HG02973 (cell line): ENCODE measurements around the gene PTPRO.

Source experiments
- ATAC-seq: cut with Tn5 transposase; IDR thresholded peaks from one replicate; pipeline ENCODE4 v1.9.1; 2021; ENCODE audit warnings: moderate library complexity; ENCODE audit not compliant: unreplicated experiment

PTPRO gene

DNA sequence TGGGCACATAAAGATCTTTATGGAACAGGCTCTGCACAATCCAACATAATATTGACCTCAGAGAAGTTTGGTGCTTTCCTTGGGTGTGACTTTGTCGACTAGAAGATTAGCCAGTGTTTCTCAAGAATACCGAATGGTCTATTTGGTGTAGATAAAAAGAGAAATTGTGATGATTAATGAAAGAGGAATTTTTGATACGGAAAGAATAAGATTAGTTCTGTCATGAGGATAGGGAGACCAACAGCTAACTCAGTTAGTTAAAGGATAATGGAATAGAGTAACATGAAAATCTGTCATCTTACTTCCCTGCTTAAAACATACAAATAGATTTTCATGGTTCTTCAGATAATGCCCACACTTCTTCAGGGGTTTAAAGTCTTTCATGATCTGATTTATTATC is 24.2 kb downstream of the PTPRO start:
- no peak for ATAC-seq

DNA sequence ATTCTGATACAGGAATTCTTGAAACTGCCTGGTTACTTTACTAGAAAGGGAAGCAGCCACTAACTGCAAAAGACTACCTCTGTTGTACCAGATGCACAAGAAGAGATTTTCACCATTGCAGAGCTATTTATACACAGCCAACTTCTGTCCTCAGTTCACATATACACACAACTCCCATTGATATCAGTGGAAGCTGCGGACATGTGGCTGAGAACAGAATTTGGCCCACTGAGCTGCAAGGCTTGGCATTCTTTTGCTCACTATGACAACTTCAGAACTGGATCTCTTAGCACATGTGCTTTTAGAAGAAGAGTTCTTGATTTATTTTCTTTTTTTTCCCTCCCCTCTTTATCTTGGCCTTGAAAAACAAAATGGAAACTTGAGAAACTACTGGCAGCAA is 28.3 kb downstream of the PTPRO start:
- no peak for ATAC-seq

DNA sequence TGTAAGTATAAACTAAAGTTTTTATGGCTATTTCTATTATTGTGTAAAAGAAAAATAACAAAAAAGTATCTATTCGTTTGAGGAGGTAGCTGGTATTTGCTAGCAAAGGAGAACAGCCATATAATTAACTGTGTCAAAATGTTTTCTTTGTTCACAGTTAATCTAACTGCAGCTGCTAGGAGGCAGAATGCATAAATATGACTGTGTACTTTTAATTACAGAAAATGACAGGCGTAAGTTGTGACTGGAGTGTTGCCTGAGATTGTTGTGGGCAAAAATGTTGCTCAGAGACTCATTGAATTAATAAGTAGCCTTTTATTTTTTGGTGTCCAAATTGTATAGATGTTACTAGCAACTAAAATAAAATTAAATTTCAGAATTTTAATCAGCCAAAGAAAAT is 33.5 kb downstream of the PTPRO start:
- ATAC-seq, result no peak

DNA sequence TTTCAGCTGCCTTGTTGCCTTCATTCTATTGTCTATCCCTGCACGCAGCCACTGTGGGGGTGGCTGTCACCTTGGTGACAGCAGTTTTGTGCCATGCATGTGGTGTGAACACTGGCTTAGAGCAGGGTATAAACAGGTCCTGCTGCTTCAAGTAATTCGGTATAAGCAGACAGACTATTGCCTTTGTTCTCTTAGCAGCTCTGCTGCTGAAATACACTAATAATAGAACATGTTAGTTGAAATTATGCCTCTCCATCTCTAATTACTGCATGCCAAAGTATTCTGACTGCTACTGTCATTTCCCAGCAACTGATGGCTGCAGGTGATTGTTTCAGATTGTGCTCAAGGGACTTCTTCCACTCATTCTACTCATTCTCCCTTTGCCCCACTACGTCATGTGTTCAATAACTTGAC is 34.6 kb downstream of the PTPRO start:
- ATAC-seq, result no peak

DNA sequence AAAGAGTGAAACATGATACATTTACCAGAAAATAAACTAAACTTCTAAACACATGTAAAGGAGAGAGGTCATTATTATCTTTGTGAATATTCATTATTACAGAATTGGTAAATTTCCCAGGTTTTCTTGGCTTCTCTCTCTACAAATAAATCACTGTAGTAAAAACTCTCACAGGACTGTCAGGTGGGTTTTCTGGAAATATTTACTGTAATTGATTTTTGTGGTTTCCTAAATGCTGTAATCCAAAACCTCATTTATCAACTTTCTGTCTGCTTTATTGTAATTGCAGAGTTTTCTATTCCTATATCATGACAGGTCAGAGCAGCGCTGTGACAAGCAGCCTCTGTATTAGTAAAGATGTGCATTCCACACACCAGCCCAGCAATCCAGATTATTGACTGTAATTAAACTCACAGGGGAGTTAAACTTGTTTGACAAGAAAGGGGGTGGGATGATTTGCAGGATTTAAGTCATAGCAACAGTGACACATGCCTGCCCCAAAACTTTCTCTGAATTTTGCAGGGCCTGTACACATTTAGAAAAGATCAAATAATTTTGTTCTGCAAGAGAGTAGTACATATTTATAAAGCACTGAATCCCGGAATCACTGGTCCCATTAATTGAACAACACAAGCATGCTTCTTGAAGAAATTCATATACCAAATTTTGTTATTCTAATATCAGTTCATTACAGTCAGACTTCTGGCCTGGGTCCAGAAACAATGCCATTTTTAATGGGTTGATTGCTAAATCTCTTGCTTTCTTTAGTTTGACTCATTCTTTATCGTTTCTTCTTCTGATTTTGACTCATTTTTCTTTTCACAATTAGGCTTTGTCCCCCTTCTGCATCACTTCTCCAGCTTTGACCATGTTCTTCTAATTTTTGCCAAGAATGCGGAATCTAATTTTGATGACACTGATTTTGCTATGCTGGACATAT is 42.2 kb downstream of the PTPRO start:
- no peak for ATAC-seq

DNA sequence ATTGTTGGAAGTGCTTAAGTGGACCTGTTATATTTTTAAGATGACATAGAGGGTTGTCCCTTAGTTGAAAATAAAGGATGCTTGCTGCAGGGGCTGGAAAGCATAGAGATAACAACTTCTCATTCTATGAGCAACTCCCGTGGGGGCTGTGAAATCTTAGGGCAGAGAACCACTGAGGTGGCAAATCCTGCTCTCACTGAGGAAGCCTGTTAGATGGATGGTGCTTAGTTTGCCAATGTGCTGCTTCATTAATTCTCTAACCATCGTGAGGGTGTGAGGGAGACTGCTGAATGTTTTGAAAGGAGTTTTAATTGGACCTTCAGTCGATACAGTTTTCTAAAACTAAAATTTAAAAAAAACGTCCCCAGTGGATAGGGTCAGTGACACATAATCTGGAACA is 46.5 kb downstream of the PTPRO start:
- ATAC-seq, result no peak

DNA sequence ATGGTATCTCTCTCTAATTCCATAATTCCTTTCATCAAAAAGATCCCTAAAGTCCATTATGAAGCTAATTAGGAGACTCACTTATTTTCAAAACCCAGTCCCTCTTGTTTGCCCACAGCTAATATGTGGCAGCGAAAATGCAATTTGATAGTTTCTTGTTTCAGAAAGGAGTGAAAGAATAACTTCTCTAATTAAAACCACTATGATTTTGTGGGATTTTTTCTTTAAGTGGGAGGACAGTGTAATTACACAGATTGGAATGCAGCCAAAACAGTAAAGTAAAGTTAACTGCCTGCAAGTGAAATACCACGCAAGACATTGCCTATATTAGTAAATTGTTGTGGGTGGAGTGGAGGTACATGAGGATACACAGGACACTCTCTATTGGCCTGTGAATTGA is 50.0 kb downstream of the PTPRO start:
- ATAC-seq, result no peak

DNA sequence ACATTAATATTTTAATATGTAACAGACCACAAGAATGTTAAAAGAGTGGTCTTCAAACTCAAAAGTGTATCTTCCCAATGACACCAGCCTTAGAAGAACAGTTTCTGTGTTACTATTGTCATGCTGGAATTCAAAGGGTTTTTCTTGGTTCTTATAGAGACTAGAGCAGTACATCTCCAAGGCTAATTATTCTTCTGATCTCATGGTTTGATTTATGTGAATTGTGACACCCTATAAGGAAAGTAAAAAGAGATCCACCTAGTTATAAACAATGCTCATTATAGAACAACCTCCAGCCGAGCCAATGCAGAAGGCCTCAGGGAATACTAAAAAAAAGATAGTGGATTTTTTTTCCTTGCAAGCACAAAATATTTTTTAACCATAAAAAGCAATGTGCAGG is 65.5 kb downstream of the PTPRO start:
- no peak for ATAC-seq

DNA sequence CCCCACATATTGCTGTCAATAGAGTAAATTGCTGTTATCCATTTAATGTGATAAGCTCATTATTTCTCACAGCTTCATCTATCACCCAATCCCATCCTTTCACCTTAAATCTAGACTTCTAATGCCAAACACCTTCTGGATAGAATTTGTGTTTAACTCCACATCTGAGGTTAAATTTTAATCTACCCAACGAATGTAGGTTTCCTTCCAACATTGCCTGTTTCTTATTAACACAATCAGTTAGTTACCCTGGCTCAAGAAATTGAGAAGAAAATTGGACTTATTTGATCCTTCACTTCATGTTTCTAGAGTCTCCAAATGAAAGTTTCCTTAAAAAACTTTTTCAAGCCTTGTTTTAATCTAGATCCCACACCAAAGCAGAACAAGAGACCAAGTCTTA is 67.3 kb downstream of the PTPRO start:
- no peak for ATAC-seq

DNA sequence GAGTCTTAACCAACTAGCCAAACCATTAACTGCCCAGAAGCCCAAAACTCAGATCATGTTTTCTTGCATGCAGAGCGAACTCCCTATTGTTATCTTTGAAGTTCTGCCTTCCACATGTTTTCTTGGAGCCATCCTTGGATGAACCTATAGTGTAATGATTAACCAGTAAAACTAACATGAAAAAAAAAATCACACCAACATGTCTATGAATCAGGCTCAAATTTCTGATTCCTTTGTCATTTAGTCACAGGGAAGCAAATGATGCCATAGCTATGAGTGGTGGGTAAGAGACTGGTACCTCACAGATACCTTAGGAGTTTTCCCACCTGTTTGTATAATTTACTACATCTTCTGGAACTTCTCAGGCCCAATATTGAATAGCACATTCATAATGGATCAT is 70.7 kb downstream of the PTPRO start:
- no peak for ATAC-seq

DNA sequence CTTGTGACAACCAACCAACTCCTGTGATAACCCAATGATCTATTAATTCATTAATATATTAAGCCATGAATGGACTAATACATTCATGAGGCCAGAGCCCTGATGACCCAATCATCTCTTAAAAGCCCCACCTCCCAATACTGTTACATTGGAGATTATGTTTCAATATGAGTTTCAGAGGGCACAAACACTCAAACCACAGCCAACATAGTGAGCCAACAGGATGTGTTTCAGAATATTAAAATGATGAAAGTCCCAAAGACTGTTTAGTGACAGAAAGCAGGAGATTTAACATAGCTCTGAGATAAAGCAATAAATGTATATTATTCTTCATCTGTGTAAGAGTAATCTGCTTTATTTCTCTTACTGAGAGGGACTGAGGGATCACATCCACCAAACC is 71.7 kb downstream of the PTPRO start:
- no peak for ATAC-seq

DNA sequence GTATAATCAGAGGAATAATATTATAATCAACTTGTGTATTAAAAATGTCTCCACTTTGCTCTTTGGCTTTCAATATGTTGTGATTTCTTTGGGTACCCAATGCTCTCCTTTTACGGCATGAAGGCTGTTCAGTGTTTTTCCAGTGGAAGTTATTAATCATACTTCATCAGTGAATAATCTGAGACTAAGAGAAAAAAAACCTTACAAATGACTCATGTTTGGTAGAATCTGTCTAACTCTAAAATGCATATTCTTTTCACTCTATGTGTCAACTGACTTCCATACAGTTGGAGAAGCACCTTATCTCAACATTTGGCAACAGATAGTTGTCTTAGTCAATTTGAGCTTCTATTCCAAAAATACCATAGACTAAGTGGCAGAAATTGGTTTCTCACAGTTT is 82.2 kb downstream of the PTPRO start:
- ATAC-seq, result no peak

DNA sequence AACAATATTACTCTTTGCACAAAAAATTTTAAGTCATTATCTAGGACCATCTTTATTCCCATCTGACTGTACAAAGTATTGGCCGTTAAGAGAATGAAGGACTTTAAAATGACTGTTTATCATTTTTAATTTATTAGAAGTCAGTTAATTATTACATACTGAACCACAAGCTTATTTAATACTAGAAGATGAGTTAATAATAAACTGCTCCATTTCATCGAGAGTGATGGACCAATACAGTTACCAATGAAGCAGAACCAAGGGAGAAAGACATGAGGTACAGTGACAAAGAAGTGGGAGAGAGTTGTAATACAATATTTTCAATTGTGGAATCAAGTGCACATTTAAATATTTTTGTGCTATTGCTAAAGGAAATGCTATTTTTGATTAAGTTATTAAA is 83.3 kb downstream of the PTPRO start:
- no peak for ATAC-seq

DNA sequence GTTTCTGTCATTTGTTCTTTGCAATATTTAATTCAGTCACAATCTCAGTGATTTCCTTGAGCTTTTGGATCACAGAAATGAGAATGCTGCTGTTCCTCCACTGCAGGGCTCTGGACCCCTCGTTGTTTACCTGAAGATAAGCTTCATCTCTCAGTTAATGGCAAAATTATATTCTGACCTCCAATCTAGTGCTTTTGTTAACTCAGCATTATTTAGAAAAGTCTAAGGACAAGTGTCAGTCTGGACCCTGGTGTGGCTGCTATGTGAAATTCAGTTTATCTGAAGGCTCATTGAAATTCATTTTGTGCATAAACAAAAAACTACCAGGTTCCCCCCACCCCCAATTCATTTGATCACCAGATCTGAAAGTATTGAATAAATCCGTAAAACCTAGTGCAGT is 84.7 kb downstream of the PTPRO start:
- ATAC-seq, result no peak

DNA sequence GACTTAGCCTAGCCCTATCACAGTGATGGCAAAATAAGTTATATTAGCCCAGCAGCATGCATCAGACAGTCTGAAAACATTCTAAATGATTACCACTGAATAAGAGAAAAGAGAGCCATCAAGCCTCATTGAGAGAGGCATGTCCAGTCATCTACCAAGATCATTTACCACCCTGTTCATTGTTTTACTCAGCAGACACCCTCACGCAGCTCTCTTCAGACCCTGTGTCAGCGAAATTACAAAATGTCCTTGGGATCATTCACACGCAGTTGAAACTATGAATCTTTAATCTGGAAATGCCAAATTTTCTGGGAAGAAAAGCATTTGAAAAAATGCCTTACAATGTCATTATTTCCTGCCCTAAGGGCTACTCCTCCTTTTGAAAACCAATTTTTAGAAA is 89.5 kb downstream of the PTPRO start:
- ATAC-seq, result no peak

DNA sequence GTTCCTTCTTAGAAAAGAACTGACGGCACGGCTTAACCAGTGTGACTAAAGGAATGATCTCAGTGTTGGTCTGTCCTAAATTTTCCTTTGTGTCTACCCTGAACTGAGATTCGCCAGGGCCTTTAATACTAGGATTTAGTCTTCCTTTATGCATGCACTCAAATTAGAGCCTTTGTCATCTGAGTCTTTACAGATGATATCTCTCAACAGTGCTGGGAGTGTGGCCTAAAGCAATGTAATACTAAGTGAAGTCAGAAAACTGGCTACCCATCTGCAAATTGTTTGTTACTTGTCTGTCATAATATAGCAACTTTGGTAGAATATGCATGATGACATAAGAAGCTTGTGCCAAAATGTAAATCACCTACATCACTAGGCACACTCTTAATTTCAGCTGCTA is 95.4 kb downstream of the PTPRO start:
- no peak for ATAC-seq

DNA sequence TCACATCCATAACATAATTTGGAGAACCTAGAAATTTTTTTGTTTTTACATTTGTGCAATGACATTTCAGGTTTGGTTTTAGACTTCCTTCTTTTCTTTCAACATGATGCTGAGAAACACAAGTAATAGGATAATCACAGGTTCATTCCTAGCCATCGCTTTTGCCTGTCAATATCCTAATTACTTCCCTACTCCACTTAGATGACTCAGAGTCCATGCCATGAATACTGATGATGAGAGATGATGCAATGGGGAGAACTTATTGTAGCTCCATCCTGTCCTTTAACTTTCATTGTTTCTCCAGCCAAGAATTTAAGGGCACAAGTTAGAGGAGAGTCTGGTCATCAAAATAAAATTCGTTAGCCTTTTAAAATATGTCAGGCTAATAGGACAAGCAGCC is 101.3 kb downstream of the PTPRO start:
- ATAC-seq, result no peak

DNA sequence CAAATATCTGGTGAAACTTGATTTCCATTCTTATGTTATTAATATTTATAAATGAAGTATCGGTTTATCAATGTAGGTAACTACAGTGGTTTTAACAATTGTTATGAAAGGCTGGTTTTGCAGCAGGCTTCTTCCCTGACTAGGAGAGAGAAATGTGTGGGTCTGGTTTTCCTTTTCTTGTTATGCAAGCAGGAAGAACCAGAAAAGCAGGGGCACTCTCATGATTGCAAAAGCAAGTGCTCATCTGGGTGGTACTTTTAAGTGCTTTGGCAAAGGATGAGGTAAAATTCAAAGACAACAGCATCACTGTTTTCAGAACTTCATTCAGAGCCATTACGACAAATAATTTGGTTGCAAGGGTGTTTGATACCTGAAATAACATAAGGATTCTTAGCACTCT is 105.6 kb downstream of the PTPRO start:
- no peak for ATAC-seq

DNA sequence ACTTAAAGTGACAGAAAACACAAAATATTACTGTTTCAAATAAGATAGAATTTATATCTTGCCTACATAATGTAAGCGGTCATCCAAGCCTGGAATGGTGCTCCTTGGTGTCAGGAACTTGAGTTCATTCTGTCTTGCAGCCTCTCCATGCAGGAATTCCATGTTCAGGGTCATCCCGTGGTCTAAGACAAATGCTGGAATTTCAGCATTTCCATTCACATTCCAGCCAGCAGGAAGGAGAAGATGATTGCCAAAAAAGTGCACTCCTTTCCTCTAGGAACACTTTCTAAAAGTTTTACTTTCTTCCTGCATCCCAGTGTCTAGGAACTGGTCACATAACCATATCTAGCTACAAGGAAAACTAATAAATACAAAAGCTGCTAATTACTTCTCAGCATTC is 106.3 kb downstream of the PTPRO start:
- ATAC-seq, result no peak

DNA sequence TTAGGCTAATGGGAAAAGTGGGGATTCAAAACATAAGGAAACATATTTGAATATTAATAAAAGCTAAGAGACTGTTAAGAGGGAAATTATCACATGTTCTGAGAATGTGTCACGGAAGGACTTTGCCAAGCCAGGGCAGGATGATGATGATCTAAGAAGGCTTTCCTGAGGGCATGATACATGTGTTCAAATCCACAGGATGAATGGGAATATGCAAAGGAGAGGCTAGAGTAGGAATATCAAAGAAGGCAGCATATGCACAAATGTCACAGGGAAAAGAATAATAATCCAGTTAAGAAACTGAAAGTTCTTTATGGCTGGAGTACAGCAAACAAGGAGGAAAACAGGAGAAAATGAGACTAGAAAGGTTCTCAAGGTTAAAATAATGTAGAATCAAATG is 107.0 kb downstream of the PTPRO start:
- ATAC-seq, result no peak

DNA sequence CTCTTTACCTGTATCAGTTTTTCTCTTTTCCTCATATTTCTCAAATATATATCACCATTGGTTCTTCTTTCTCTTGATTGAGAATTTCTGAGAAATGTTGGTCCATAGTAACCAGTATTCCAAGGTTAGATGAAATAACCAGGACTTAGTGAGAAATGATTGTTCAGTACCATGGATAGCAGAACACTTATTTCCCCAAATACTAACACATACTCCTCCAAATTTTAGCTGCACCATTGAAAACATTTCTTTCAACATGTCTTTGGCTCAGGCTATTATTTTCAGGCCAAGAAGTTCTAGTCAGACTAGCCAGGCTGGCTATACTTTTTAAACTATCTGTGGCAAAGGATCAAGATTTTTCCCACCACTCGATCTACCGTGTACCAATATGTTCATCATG is 113.3 kb downstream of the PTPRO start:
- ATAC-seq, result no peak

DNA sequence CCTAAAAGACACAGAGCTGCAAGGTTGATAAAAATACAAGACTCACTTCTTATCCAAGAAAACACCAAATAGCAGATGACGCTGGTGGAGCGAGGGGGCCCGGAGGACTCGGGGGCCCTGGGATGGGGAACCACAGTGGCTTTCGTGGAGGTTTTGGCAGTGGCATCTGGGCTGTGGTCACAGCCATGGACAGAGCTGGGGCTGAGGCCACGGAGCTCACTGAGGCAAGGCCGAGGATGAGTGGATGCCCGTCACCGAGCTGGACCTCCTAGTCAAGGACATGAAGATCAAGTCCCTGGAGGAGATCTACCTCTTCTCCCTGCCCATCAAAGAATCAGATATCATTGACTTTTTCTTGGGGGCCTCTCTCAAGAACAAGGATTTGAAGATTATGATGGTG is 117.2 kb downstream of the PTPRO start:
- no peak for ATAC-seq

DNA sequence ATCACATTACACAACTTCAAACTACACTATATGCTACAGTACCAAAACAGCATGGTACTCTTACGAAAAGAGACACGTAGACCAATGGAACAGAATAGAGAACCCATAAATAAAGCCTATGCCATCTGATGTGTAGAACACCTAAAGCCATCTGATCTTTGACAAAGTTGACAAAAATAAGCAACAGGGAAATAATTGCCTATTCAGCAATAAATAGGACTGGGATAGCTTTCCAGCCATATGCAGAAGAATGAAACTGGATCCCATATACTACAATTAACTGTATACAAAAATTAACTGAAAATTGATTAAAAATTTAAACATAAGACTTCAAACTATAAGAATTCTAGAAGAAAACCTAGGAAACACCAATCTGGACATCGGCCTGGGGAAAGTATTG is 120.7 kb downstream of the PTPRO start:
- no peak for ATAC-seq
